HL-60/S4 (cell line): ENCODE data around the gene BCHE.

ENCODE experiments used
- in situ Hi-C: fragments of 300-500 bp; cut with MboI; formaldehyde crosslinking; loops from 2 replicates; pipeline ENCODE4 v1.14.3; 2022; ENCODE audit warnings: low sequenced_read_pairs

BCHE gene

DNA sequence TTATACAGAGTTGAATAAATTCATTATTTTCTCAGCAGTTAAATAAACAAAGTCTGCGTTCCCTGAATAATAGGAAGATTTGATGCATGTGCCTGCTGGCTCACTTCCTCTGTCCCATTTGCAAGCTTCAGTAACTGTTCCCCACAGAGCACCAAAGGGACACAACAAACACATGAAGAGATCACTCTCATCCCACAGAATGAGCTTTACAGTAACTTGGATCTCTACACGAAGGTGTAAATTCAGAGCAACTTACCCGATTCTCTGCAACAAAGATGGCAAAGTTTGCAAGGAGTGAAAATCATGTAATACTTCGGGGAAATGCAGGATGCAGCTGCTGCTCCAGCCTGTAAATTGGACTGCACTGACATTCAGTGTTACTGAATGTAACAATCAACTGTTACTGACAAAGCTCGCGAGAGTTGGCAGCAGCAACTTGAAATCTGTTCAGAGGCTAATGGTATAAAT, at the start of gene BCHE:
Gene BCHE, minus strand, starts transcription at position 366 of the 468 bp plus-strand sequence. CDS start 6,390 bp downstream, outside the sequence.
- in situ Hi-C loops, result no loop called here

- in situ Hi-C loops, result no loop called here
Observed at GRCh38 chr3:165885558-165886270, 48.5 kb upstream of the BCHE start.

DNA sequence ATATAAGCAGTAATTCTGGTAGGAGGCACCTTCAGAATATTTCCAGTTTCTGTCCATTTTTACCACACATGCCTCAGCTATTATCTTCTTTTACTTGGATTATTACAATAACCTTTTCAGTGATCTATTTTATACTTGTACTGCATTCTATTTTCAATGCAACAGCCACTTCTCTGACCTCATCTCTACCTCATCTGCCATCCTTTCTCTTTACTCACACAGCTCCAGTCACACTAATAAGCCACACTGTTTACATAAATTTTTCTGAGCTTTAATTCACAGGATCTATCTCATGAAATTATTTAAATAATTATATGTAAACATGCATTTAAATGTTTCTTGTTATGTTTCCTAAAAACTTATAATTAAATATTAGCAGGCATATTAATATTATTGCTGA, 47.3 kb upstream of the BCHE start:
- in situ Hi-C loops, result no loop called here

DNA sequence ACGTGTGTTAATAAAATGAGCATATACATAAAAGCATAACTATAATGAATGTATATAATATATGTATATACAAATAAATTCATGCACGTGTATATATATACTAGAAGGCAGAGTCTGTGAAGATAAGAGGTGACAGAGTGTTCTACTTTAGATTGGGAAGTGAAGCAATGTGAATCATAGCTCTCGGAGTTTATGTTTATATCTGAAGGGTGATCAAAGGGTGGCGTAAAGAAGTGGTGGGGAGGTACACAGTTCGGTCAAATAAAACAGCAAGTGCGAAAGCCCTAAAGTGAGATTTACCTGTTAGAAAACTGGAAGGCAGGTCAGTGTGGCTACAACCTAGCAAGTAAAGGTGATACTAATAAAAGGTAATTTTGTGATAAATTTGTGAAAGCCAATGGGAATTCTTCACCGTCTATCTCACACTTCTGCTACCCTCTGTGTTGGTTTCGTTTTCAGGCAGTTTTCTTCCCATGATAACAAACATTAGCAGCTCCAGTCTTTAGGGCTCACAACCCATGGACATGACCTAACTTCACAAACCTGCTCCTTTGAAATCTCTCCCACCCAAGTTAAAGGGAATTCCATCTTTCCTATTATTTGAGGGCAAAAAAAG, 46.7 kb upstream of the BCHE start:
- in situ Hi-C loops, result no loop called here

GRCh38 chr3:165883117-165883516, 45.9 kb upstream of the BCHE start:
- in situ Hi-C loops, result no loop called here

DNA sequence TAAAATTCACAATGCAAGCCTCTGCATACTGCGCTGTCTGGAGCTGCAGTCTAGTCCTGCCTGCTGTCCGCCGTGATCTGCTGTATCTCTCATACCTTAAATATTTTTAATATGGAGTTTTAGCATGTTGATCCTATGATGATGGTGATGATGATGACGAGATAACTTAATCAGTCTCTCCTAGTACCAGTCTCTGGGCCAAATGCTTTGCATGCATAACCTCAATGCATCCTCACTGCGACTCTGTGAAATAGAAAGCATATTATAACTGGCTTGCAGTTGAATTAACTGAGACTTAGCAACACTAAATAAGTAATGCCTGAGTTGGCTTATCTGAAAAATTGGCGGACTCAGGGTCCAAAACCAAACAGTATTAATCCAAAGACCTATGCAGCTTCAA, 38.4 kb upstream of the BCHE start:
- in situ Hi-C loops, result no loop called here

- in situ Hi-C loops, result no loop called here
Observed at GRCh38 chr3:165874663-165875489, 37.7 kb upstream of the BCHE start.

DNA sequence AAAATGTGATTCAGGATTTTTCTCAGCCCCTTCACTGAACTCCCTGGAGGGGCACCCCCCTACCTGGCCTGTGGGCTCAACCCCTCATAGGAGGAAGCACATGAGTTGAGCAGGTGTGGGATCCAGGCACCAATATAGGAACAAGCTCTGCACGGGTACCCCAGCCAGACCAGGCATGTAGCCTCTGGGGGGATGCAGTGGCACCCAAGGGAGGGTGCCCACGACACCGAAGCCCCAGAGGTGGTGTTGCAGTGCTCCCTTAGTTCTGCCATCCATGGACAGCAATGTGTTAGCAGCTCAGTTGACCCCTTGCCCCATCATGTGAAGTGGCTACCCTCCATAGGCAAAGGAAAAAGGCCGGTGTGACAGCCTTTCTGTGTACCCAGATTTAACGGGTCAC, 30.9 kb upstream of the BCHE start:
- in situ Hi-C loops, result no loop called here

- in situ Hi-C loops, result no loop called here
Observed at GRCh38 chr3:165859061-165859460, 21.8 kb upstream of the BCHE start.

DNA sequence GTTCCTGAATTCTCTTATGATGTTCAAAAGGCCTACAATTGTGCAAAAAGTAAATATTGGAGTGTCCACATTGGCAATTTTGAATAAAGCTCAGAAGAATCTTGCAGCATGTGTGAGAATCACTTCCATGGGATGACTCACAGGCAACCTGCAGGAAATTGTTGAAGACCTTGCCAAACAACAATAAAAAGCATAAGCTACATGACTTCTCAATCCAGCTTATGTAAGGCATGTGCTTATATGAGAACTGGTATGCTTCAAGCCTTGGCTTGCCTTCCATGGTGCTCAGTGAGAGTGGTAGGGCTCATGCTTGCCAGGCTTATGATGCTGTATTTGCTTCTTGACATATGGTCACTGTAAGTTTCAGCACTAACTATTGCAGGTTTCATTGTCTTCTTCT, 18.4 kb upstream of the BCHE start:
- in situ Hi-C loops, result no loop called here

DNA sequence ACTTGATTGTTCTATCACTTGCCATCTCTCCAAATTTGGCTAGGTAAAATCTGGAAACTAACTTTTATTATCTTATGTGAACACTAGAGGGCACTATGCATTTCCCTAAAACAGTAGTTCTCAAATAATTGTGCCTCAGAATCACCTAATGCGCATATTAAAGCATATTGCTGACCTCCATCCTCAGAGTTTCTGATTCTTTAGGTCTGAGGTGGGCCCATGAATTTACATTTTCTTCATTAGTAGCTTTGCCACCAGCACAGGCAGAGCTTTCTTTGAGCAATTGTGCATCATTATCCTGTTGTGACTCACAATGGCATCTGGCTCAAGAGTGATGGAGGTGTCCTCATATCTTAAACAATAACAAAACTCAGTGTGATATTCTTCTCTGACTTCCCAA, 17.5 kb upstream of the BCHE start:
- in situ Hi-C loops, result no loop called here

DNA sequence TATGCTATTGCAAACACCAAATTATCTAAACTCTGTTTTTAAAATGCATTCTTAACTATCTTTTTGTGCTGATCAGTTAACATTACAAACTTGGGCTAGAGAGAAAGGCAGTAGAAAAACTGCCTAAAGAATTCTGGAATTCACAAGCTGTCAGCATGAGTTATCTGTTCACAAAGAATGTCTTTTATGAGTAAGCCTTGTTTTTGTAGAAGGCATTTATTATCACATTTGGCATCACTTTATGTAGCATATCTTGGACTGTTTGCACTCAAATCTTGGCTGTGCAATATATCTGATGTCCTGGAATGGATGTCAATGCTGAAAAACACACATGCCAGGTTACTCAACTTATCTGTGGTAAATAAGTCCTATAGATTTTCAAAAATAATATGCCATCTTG, 15.5 kb upstream of the BCHE start:
- in situ Hi-C loops, result no loop called here

GRCh38 chr3:165852191-165852590, 15.0 kb upstream of the BCHE start:
- in situ Hi-C loops, result no loop called here

GRCh38 chr3:165846056-165846455, 8.8 kb upstream of the BCHE start:
- in situ Hi-C loops, result no loop called here

- in situ Hi-C loops, result no loop called here
Observed at GRCh38 chr3:165839296-165840076, 2.3 kb upstream of the BCHE start.

GRCh38 chr3:165837801-165838200, 578 bp upstream of the BCHE start:
- in situ Hi-C loops, result no loop called here

DNA sequence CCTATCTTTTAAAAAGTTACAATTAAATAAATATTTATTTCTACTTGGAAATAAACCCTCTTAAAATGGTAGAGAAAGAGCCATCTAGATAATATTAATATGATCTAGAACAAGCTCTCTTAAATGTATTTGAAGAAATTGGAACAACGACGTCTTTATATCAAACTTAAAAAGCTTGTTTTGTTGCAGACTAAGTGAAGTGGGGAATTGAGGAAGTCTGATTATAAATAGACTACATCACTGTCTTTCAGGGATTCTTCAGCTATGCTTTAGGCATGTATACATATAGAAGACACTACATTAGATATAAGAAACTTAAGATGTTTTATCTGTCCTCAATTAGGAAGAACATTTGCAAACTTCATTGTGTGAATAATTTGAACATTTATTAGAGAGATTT, 1.8 kb downstream of the BCHE start:
- in situ Hi-C loops, result no loop called here

GRCh38 chr3:165830746-165831145, 6.5 kb downstream of the BCHE start:
- in situ Hi-C loops, result no loop called here

- in situ Hi-C loops, result no loop called here
Observed at GRCh38 chr3:165827883-165828282, 9.3 kb downstream of the BCHE start.

DNA sequence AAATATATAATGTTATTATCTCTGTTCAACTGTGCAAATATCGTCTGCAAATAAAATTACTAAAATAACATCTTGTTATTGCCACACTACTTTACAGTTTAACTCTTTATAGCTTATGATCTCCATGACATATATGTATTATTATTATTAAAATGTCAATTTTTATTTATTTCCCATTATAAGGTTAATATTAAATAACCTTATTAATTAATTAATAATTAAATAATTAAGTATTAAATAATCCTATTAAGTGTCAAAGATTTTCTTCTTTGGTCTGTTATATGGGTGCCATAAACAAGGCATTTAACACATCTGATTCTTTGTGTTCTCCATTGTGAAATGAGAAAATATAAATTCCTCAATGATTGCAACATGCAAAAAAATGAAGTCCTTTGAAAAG, 10.0 kb downstream of the BCHE start:
- in situ Hi-C loops, result no loop called here

- in situ Hi-C loops, result no loop called here
Observed at GRCh38 chr3:165820671-165821123, 16.5 kb downstream of the BCHE start.
